Panc1 (cell line): ENCODE data around the gene ARHGEF10L. TPM values are rescaled to one million over a fixed set of nuclear protein-coding genes. Genes with fewer than 3 reads are reported as not detected.

Experiments used
- ATAC-seq: fragments of 200-7000 bp; cut with Tn5 transposase; 2 replicates; pipeline ENCODE4 v1.9.1; 2020; ENCODE audit warnings: mild to moderate bottlenecking, moderate library complexity
- BruUV-seq: library from RNA; stranded (reverse); fragments of 400-500 nt; replicated peaks from 2 replicates; lab custom pipeline; 2021; lab: Mats Ljungman, UMichigan
- CTCF ChIA-PET: fragments of 300-600 bp; sonication (Branson Sonifier 250); formaldehyde crosslinking; loops from one replicate; lab custom pipeline; 2022; ENCODE audit warnings: antibody characterized with exemption; lab: Charles Lee
- POLR2A ChIA-PET: fragments of 300-600 bp; sonication (Branson Sonifier 250); formaldehyde crosslinking; loops from one replicate; lab custom pipeline; 2022; ENCODE audit warnings: antibody characterized with exemption; lab: Charles Lee
- DNase-seq: peaks from one replicate; pipeline ENCODE4 v3.0.0-alpha.2; 2010; ENCODE audit warnings: low read depth, low spot score
- H3K27ac ChIP-seq: 2 replicates; pipeline ENCODE4 v1.5.1; 2011; ENCODE audit warnings: mild to moderate bottlenecking, low read length, inconsistent platforms
- H3K27me3 ChIP-seq: fragments of 200-500 bp; sonication (Bioruptor generic); 2 replicates; pipeline ENCODE4 v1.6.0; 2014; ENCODE audit warnings: low read length, inconsistent platforms; ENCODE audit not compliant: control insufficient read depth, insufficient read depth
- H3K36me3 ChIP-seq: fragments of 200-500 bp; sonication (Bioruptor generic); 2 replicates; pipeline ENCODE4 v1.5.1; 2014; ENCODE audit warnings: inconsistent platforms, mild to moderate bottlenecking, low read length, moderate library complexity; ENCODE audit not compliant: control insufficient read depth, insufficient read depth
- H3K4me1 ChIP-seq: 2 replicates; pipeline ENCODE4 v1.5.1; 2011; ENCODE audit warnings: inconsistent platforms, mild to moderate bottlenecking, low read length, moderate library complexity; ENCODE audit not compliant: control insufficient read depth, insufficient read depth
- H3K4me3 ChIP-seq, 2 experiments: 2 replicates each; pipeline ENCODE4 v1.5.1; 2011 to 2012; ENCODE audit warnings: low read depth in 2 of 2, low read length in 2 of 2, mild to moderate bottlenecking in 2 of 2, inconsistent platforms in 1 of 2, moderate library complexity in 1 of 2
- H3K9me3 ChIP-seq: fragments of 200-500 bp; sonication (Bioruptor generic); 2 replicates; pipeline ENCODE4 v1.5.1; 2014; ENCODE audit warnings: low read depth, mild to moderate bottlenecking, inconsistent platforms, low read length, moderate library complexity; ENCODE audit not compliant: control insufficient read depth, insufficient read depth
- CTCF ChIP-seq: fragments of 450-650 bp; IDR thresholded peaks from 2 replicates; pipeline ENCODE4 v1.5.1; 2017; ENCODE audit warnings: mild to moderate bottlenecking
- POLR2AphosphoS5 ChIP-seq: IDR thresholded peaks from 2 replicates; pipeline ENCODE4 v1.6.1; 2012; ENCODE audit warnings: mild to moderate bottlenecking, low read depth, low read length, moderate library complexity
- REST ChIP-seq, 2 experiments: IDR thresholded peaks; 2 replicates each; pipeline ENCODE4 v1.6.1; 2011 to 2012; ENCODE audit warnings: low read depth in 2 of 2, control low read depth in 1 of 2, low read length in 1 of 2, mild to moderate bottlenecking in 1 of 2, moderate library complexity in 1 of 2; ENCODE audit not compliant: insufficient read depth in 1 of 2
- SIN3A ChIP-seq: IDR thresholded peaks from 2 replicates; pipeline ENCODE4 v1.6.1; 2012; ENCODE audit warnings: low read depth, mild to moderate bottlenecking, low read length, moderate library complexity, borderline replicate concordance; ENCODE audit not compliant: insufficient read depth
- TCF7L2 ChIP-seq: IDR thresholded peaks from 2 replicates; pipeline ENCODE4 v1.6.1; 2011; ENCODE audit warnings: mild to moderate bottlenecking, low read depth, low read length, inconsistent platforms
- in situ Hi-C: cut with HindIII; loops from 2 replicates; pipeline ENCODE4 v1.10.0; 2016; ENCODE audit warnings: low sequenced_read_pairs, low pct_unique_long_range_greater_than_20kb
- intact Hi-C: fragments of 100-400 bp; cut with micrococcal nuclease; formaldehyde crosslinking; loops from one replicate; pipeline ENCODE4 v1.10.0; 2022; ENCODE audit not compliant: unreplicated experiment
- total RNA-seq: library from RNA; stranded (reverse); gene quantifications from one replicate; pipeline ENCODE4 v1.2.1, GENCODE V29; 2021; ENCODE audit not compliant: unreplicated experiment

ARHGEF10L gene
- total RNA-seq, 1 experiment from 2014 or later: 5.9 TPM

DNA sequence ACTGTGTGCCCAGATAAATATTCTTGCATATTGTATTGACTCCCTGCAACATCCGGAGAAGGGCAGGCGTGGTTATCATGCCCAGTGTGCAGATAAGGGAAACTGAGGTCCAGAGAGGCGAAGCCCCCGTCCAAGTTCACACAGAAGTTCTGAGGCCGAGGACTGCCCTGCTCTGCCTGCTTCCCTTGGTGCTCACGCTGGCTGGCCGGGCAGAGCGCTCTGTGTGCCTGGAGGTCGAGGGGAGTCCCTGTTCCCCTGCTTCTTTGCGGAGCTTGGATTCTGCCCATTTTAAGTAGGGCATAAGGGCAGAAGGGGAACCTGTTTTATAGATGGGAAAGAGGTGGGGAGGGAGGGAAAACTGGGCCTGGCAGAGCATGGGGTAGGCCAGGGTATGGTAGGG lies 122.8 kb downstream of the ARHGEF10L start:
- Histone ChIP-seq H3K4me1 (no peaks in the 10 kb centered on the region), H3K36me3 (no peaks in the 10 kb centered on the region), H3K27me3 (no peaks in the 10 kb centered on the region), H3K4me3 (no peak overlapping the region), H3K9me3 (no peaks in the 10 kb centered on the region), H3K27ac (no peak overlapping the region)
- ATAC-seq (no peak), DNase-seq (no peak)
- TF ChIP-seq SIN3A: no peak
- no peak for TF ChIP-seq TCF7L2
- TF ChIP-seq POLR2AphosphoS5: no peak
- no peak for TF ChIP-seq CTCF
- TF ChIP-seq REST (IDR thresholded peaks at IDR 0.05; ENCODE audit: insufficient read depth in 1 of 2, low read depth in 2 of 2, low read length in 1 of 2): no peak
- POLR2A ChIA-PET: no interaction called here
- in situ Hi-C loops (no loop called here), intact Hi-C loops (loop anchor here (5.0 to 10.0 kb wide), 5 partner anchors 35 to 920 kb away; no protein-coding TSS in a partner anchor)
- BruUV-seq: no TSS peak
- CTCF ChIA-PET: interaction anchor here (0.6 to 1.8 kb wide), 4 partner anchors 34 to 919 kb away, joined by 3 to 10 read pairs (median 4); no protein-coding TSS in a partner anchor

GRCh38 chr1:17662786-17663185 lies 123.3 kb downstream of the ARHGEF10L start:
- intact Hi-C loops: loop anchor here (5.0 to 10.0 kb wide), 5 partner anchors 35 to 920 kb away; no protein-coding TSS in a partner anchor
- TF ChIP-seq REST (IDR thresholded peaks at IDR 0.05; ENCODE audit: insufficient read depth in 1 of 2, low read depth in 2 of 2, low read length in 1 of 2): no peak
- no peak for TF ChIP-seq CTCF
- no peak for TF ChIP-seq TCF7L2
- no peak for TF ChIP-seq SIN3A
- H3K4me1 ChIP-seq: no peaks in the 10 kb centered on the region
- DNase-seq (no peak), ATAC-seq (no peak)
- no TSS peak for BruUV-seq
- POLR2A ChIA-PET: no interaction called here
- H3K27me3 ChIP-seq: no peaks in the 10 kb centered on the region
- CTCF ChIA-PET: interaction anchor here (1.5 to 1.8 kb wide), 2 partner anchors 163 to 918 kb away, joined by 4 read pairs; no protein-coding TSS in a partner anchor
- H3K9me3 ChIP-seq: no peaks in the 10 kb centered on the region
- no peak overlapping the region for H3K27ac ChIP-seq
- no peak overlapping the region for H3K4me3 ChIP-seq
- no peaks in the 10 kb centered on the region for H3K36me3 ChIP-seq
- in situ Hi-C loops: no loop called here
